Measurements from ENCODE around the gene GVQW3.

The GVQW3 gene

GRCh38 chr11:76426660-76427059 is 45.5 kb downstream of the GVQW3 start:
- Mint-ChIP-seq H3K4me1 (peaks cover 10% of the 10 kb centered on the region), H3K36me3 (ENCODE audit: insufficient read depth) (no peaks in the 10 kb centered on the region), H3K27me3 (no peaks in the 10 kb centered on the region), H3K27ac (ENCODE audit: low read depth) (no peak overlapping the region), H3K4me3 (no peak overlapping the region), H3K9me3 (no peaks in the 10 kb centered on the region)
- DNase-seq (ENCODE audit: low spot score in 2 of 2) (no peak), ATAC-seq (replicated peaks; ENCODE audit: extremely low read depth, poor library complexity, severe bottlenecking) (no peak)

- no peaks in the 10 kb centered on the region for H3K9me3 Mint-ChIP-seq
- H3K4me1 Mint-ChIP-seq: no peaks in the 10 kb centered on the region
- H3K36me3 Mint-ChIP-seq (ENCODE audit: insufficient read depth): no peaks in the 10 kb centered on the region
- no peak for ATAC-seq (replicated peaks; ENCODE audit: extremely low read depth, poor library complexity, severe bottlenecking)
- H3K27me3 Mint-ChIP-seq: no peaks in the 10 kb centered on the region
- DNase-seq (ENCODE audit: low spot score in 2 of 2): no peak
- H3K27ac Mint-ChIP-seq (ENCODE audit: low read depth): no peak overlapping the region
- no peak overlapping the region for H3K4me3 Mint-ChIP-seq
These were observed 54.9 kb downstream of the GVQW3 start for GRCh38 chr11:76436020-76436419.

- ATAC-seq (replicated peaks; ENCODE audit: extremely low read depth, poor library complexity, severe bottlenecking) (no peak), DNase-seq (ENCODE audit: low spot score in 2 of 2) (no peak)
- H3K4me3 Mint-ChIP-seq: peak overlapping the region; percentile 93
- no peaks in the 10 kb centered on the region for H3K9me3 Mint-ChIP-seq
- no peaks in the 10 kb centered on the region for H3K27me3 Mint-ChIP-seq
- peak overlapping the region; percentile 95 for H3K27ac Mint-ChIP-seq (ENCODE audit: low read depth)
- H3K36me3 Mint-ChIP-seq (ENCODE audit: insufficient read depth): peaks cover 15% of the 10 kb centered on the region
- H3K4me1 Mint-ChIP-seq: peaks cover 33% of the 10 kb centered on the region
These were observed 62.3 kb downstream of the GVQW3 start for GRCh38 chr11:76443268-76443980.

- Mint-ChIP-seq H3K27me3 (no peaks in the 10 kb centered on the region), H3K36me3 (ENCODE audit: insufficient read depth) (peaks cover 18% of the 10 kb centered on the region), H3K4me1 (peaks cover 37% of the 10 kb centered on the region), H3K9me3 (no peaks in the 10 kb centered on the region), H3K27ac (ENCODE audit: low read depth) (peak overlapping the region; percentile 95), H3K4me3 (peak overlapping the region; percentile 93)
- ATAC-seq (replicated peaks; ENCODE audit: extremely low read depth, poor library complexity, severe bottlenecking) (no peak), DNase-seq (ENCODE audit: low spot score in 2 of 2) (no peak)
These were observed 62.9 kb downstream of the GVQW3 start for GRCh38 chr11:76444065-76444383.

GRCh38 chr11:76444384-76445120 is 63.4 kb downstream of the GVQW3 start, which contains the start of gene EMSY:
TSS of gene EMSY (plus strand) at chr11:76445018. CDS start at chr11:76446939, 1,921 bp downstream.
- Mint-ChIP-seq H3K4me1 (peaks cover 38% of the 10 kb centered on the region), H3K36me3 (ENCODE audit: insufficient read depth) (peaks cover 23% of the 10 kb centered on the region), H3K27ac (ENCODE audit: low read depth) (peak within 1 kb of the TSS; percentile 95), H3K27me3 (no peaks in the 10 kb centered on the region), H3K9me3 (no peaks in the 10 kb centered on the region), H3K4me3 (peak within 1 kb of the TSS; percentile 93)
- peak; percentile 94 for ATAC-seq (replicated peaks; ENCODE audit: extremely low read depth, poor library complexity, severe bottlenecking)
- peak; percentile 77 to 84 for DNase-seq (ENCODE audit: low spot score in 2 of 2)

GRCh38 chr11:76445121-76446084 is 64.3 kb downstream of the GVQW3 start:
- H3K27ac Mint-ChIP-seq (ENCODE audit: low read depth): peak overlapping the region; percentile 95
- H3K9me3 Mint-ChIP-seq: no peaks in the 10 kb centered on the region
- no peaks in the 10 kb centered on the region for H3K27me3 Mint-ChIP-seq
- DNase-seq (ENCODE audit: low spot score in 2 of 2) (peak; percentile 12 to 39), ATAC-seq (replicated peaks; ENCODE audit: extremely low read depth, poor library complexity, severe bottlenecking) (peak; percentile 7)
- peak overlapping the region; percentile 93 for H3K4me3 Mint-ChIP-seq
- peaks cover 46% of the 10 kb centered on the region for H3K4me1 Mint-ChIP-seq
- peaks cover 31% of the 10 kb centered on the region for H3K36me3 Mint-ChIP-seq (ENCODE audit: insufficient read depth)

GRCh38 chr11:76448506-76448905 is 67.4 kb downstream of the GVQW3 start:
- no peak for ATAC-seq (replicated peaks; ENCODE audit: extremely low read depth, poor library complexity, severe bottlenecking)

GRCh38 chr11:76453248-76453647 is 72.1 kb downstream of the GVQW3 start:
- ATAC-seq (replicated peaks; ENCODE audit: extremely low read depth, poor library complexity, severe bottlenecking) (no peak), DNase-seq (ENCODE audit: low spot score in 2 of 2) (no peak)
- Mint-ChIP-seq H3K27me3 (no peaks in the 10 kb centered on the region), H3K4me3 (no peak overlapping the region), H3K27ac (ENCODE audit: low read depth) (no peak overlapping the region), H3K9me3 (no peaks in the 10 kb centered on the region), H3K36me3 (ENCODE audit: insufficient read depth) (peaks cover 44% of the 10 kb centered on the region), H3K4me1 (peaks cover 19% of the 10 kb centered on the region)

More at GRCh38 chr11:76448506-76448905, 67.4 kb downstream of the GVQW3 start:
- no peaks in the 10 kb centered on the region for H3K9me3 Mint-ChIP-seq
- H3K27me3 Mint-ChIP-seq: no peaks in the 10 kb centered on the region
- H3K36me3 Mint-ChIP-seq (ENCODE audit: insufficient read depth): peaks cover 50% of the 10 kb centered on the region
- no peak for DNase-seq (ENCODE audit: low spot score in 2 of 2)
- no peak overlapping the region for H3K4me3 Mint-ChIP-seq
- no peak overlapping the region for H3K27ac Mint-ChIP-seq (ENCODE audit: low read depth)
- peaks cover 45% of the 10 kb centered on the region for H3K4me1 Mint-ChIP-seq

- DNase-seq (ENCODE audit: low spot score in 2 of 2) (no peak), ATAC-seq (replicated peaks; ENCODE audit: extremely low read depth, poor library complexity, severe bottlenecking) (no peak)
- Mint-ChIP-seq H3K4me1 (peaks cover 12% of the 10 kb centered on the region), H3K27ac (ENCODE audit: low read depth) (no peak overlapping the region), H3K4me3 (no peak overlapping the region), H3K9me3 (no peaks in the 10 kb centered on the region), H3K36me3 (ENCODE audit: insufficient read depth) (peaks cover 41% of the 10 kb centered on the region), H3K27me3 (no peaks in the 10 kb centered on the region)
These were observed 74.2 kb downstream of the GVQW3 start for GRCh38 chr11:76455331-76455730.

GRCh38 chr11:76455931-76456330 is 74.8 kb downstream of the GVQW3 start:
- no peak overlapping the region for H3K27ac Mint-ChIP-seq (ENCODE audit: low read depth)
- no peaks in the 10 kb centered on the region for H3K27me3 Mint-ChIP-seq
- peaks cover 12% of the 10 kb centered on the region for H3K4me1 Mint-ChIP-seq
- ATAC-seq (replicated peaks; ENCODE audit: extremely low read depth, poor library complexity, severe bottlenecking): no peak
- H3K36me3 Mint-ChIP-seq (ENCODE audit: insufficient read depth): peaks cover 37% of the 10 kb centered on the region
- no peaks in the 10 kb centered on the region for H3K9me3 Mint-ChIP-seq
- no peak overlapping the region for H3K4me3 Mint-ChIP-seq
- no peak for DNase-seq (ENCODE audit: low spot score in 2 of 2)

- ATAC-seq (replicated peaks; ENCODE audit: extremely low read depth, poor library complexity, severe bottlenecking): no peak
- DNase-seq (ENCODE audit: low spot score in 2 of 2): no peak
- Mint-ChIP-seq H3K27ac (ENCODE audit: low read depth) (no peak overlapping the region), H3K36me3 (ENCODE audit: insufficient read depth) (peaks cover 38% of the 10 kb centered on the region), H3K4me3 (no peak overlapping the region), H3K27me3 (no peaks in the 10 kb centered on the region), H3K9me3 (no peaks in the 10 kb centered on the region), H3K4me1 (peaks cover 12% of the 10 kb centered on the region)
These were observed 75.4 kb downstream of the GVQW3 start for GRCh38 chr11:76456571-76456970.
